Bone marrow (tissue), 2 donors: ENCODE measurements around the gene FAM20A.
"Not testable (repeated sequence)": the region's sequence is repeated elsewhere in the genome, so short reads cannot be mapped to it uniquely, and the experiment has no call there.

ENCODE experiments used
- DNase-seq, 2 donors: peaks; one replicate each; lab custom pipeline; 2025; lab: John Stamatoyannopoulos, UW

The FAM20A gene

DNA sequence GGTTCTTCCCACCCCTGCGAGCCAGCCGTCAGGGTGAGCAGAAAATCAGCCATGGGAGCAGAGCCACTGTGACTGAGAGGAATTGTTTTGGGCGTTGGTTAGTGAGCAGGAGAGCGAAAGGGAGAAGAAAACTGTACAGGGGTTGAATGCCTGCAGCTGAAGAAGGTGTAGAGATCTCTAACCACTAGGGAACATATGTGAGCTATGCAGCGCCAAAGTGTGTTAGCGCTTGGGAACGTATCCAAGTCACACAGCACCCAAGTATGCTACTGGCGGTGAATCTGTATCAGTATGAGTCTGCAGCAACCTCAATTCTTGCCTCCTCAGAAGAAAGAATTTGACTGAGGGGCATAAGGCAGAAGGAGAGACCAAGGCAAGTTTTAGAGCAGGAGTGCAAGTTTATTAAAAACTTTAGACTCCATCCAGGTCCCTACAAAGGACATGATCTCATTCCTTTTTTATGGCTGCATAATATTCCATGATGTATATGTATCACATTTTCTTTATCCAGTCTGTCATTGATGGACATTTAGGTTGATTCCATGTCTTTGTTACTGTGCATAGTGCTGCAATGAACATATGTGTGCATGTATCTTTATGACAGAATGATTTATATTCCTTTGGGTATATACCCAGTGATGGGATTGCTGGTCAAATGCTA is 108.6 kb downstream of the FAM20A start:
- not testable (repeated sequence) for DNase-seq

DNA sequence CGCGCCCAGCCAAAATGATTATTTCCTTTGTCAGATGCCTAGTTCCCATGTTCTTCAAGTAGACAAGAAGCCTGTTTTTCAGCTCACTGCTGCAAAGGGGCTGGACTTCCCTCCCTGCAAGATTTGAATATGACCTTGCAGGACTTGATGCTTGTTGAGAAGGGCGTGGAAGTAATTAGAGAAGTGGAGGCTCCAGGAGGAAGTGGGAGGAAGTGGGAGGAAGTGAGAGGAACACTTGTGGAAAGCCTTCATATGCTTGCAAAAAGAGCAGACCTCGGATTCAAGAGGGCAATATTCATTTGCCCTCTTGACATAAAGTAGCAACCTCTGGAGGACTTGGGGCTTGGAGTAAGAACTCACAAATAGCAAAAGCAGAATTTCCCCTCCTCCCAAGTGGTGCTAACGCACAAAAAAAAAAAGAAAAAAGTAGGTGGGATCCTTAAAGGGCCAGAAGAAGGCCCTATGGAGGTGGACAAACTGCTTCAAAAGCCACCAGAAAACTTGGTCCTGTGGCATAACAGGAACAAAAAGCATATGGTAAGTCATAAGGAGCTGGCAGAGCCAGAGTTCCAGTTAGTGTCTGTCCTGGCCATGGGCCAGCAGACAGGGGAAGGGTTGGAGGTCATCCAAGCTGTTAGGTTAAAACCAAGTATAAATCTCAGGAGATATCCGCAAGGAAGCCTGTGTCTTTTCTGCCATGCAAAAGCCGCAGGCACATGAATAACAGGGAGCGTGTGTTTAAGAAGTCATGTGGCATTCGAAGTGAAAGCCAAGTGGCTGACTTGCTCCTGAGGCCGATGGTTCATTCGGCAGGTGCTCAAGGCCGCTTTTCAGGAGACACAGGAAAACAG is 109.6 kb downstream of the FAM20A start:
- no peak for DNase-seq

DNA sequence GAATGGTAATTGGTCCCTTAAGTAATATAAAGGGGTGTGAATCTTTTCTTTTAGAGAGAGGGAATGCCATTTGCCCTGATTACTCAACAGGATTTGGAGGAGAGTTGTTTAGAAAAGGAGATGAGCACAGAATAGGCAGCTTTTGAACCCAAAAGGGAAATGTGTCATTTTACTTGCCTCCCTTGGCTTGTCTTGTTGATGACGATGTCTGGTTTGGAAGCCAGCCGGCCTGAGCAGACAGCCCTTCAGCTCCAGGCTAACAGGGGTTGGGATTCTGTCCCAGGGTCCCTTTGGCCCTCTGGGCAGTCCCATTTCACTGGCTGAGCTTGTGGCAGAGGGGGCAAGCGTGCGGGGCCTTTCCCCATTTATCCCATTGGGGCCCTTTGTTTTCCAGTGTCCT is 111.2 kb downstream of the FAM20A start:
- no peak for DNase-seq
